WTC11 (cell line): ENCODE results near the gene MEAF6. TPM values are rescaled to one million over a fixed set of nuclear protein-coding genes. Genes with fewer than 3 reads are reported as not detected.
A peak's percentile ranks its signal among the peaks of the same experiment; 100 is the strongest.

Experiments
- ATAC-seq: fragments of 200-7000 bp; cut with Tn5 transposase; 2 replicates; pipeline ENCODE4 v1.10.0; 2021; ENCODE audit warnings: mild to moderate bottlenecking, moderate library complexity
- CTCF ChIA-PET: fragments of 300-600 bp; sonication (Branson Sonifier 250); formaldehyde crosslinking; loops from one replicate; lab custom pipeline; 2021; ENCODE audit warnings: antibody characterized with exemption; lab: Charles Lee
- POLR2A ChIA-PET: fragments of 350-600 bp; sonication (Branson Sonifier 250); formaldehyde crosslinking; loops from one replicate; lab custom pipeline; 2021; ENCODE audit warnings: antibody characterized with exemption; lab: Charles Lee
- DNase-seq: peaks from one replicate; pipeline ENCODE4 v3.0.0; 2021; ENCODE audit warnings: low spot score
- H3K27ac Mint-ChIP-seq: 2 replicates; pipeline ENCODE4 v1.8.0; 2021; ENCODE audit warnings: mixed read lengths
- H3K27me3 Mint-ChIP-seq: 2 replicates; pipeline ENCODE4 v1.8.0; 2021; ENCODE audit warnings: low read depth, mild to moderate bottlenecking, moderate library complexity, mixed read lengths
- H3K36me3 Mint-ChIP-seq: 2 replicates; pipeline ENCODE4 v1.8.0; 2021; ENCODE audit warnings: mixed read lengths
- H3K4me1 Mint-ChIP-seq: 2 replicates; pipeline ENCODE4 v1.8.0; 2022; ENCODE audit warnings: mixed read lengths
- H3K4me3 Mint-ChIP-seq: 2 replicates; pipeline ENCODE4 v1.8.0; 2021; ENCODE audit warnings: mild to moderate bottlenecking, moderate library complexity, mixed read lengths
- H3K9me3 Mint-ChIP-seq: 2 replicates; pipeline ENCODE4 v1.8.0; 2021; ENCODE audit warnings: mixed read lengths
- EMX1 ChIP-seq: fragments of 250-450 bp; sonication (Bioruptor Pico); IDR thresholded peaks from 2 replicates; pipeline ENCODE4 v1.8.0; 2021; ENCODE audit warnings: mild to moderate bottlenecking
- FOXP4 ChIP-seq: sonication (generic); formaldehyde crosslinking; IDR thresholded peaks from 2 replicates; pipeline ENCODE4 v1.8.0; 2022; ENCODE audit warnings: mild to moderate bottlenecking, missing genetic modification reagents
- HMGA2 ChIP-seq: fragments of 250-450 bp; sonication (Bioruptor Pico); IDR thresholded peaks from 2 replicates; pipeline ENCODE4 v1.4.0; 2021; ENCODE audit warnings: mild to moderate bottlenecking, moderate library complexity
- JUN ChIP-seq: sonication (generic); formaldehyde crosslinking; IDR thresholded peaks from 2 replicates; pipeline ENCODE4 v1.8.0; 2023; ENCODE audit warnings: mild to moderate bottlenecking, missing genetic modification reagents
- NFATC4 ChIP-seq: fragments of 250-450 bp; sonication (Bioruptor Pico); IDR thresholded peaks from 2 replicates; pipeline ENCODE4 v1.9.0; 2021; ENCODE audit warnings: mild to moderate bottlenecking
- NFYB ChIP-seq: sonication (generic); formaldehyde crosslinking; conservative IDR thresholded peaks from 2 replicates; pipeline ENCODE4 v1.8.0; 2022; ENCODE audit warnings: low read depth, missing genetic modification reagents
- PRRX2 ChIP-seq: fragments of 250-450 bp; sonication (Bioruptor Pico); IDR thresholded peaks from 2 replicates; pipeline ENCODE4 v1.8.0; 2021; ENCODE audit warnings: mild to moderate bottlenecking
- SP1 ChIP-seq: sonication (generic); formaldehyde crosslinking; conservative IDR thresholded peaks from 2 replicates; pipeline ENCODE4 v1.8.1; 2022; ENCODE audit warnings: missing genetic modification reagents
- ZNF138 ChIP-seq: sonication (generic); formaldehyde crosslinking; conservative IDR thresholded peaks from 2 replicates; pipeline ENCODE4 v1.8.1; 2022; ENCODE audit warnings: mild to moderate bottlenecking, moderate library complexity, missing genetic modification reagents
- ZNF232 ChIP-seq: sonication (generic); formaldehyde crosslinking; IDR thresholded peaks from 2 replicates; pipeline ENCODE4 v1.8.0; 2022; ENCODE audit warnings: mild to moderate bottlenecking, missing genetic modification reagents
- ZNF263 ChIP-seq: sonication (generic); formaldehyde crosslinking; IDR thresholded peaks from 2 replicates; pipeline ENCODE4 v1.8.1; 2022; ENCODE audit warnings: low read depth, mild to moderate bottlenecking, moderate library complexity, missing genetic modification reagents
- ZNF396 ChIP-seq: fragments of 250-450 bp; sonication (Bioruptor Pico); IDR thresholded peaks from 2 replicates; pipeline ENCODE4 v1.8.0; 2021; ENCODE audit warnings: mild to moderate bottlenecking, moderate library complexity, borderline replicate concordance
- ZNF423 ChIP-seq: fragments of 250-450 bp; sonication (Bioruptor Pico); IDR thresholded peaks from 2 replicates; pipeline ENCODE4 v2.1.2; 2022; ENCODE audit warnings: mild to moderate bottlenecking, moderate library complexity
- total RNA-seq: library from RNA; stranded (reverse); gene quantifications from 3 replicates; pipeline ENCODE4 v1.2.3, GENCODE V29; 2021
- TF ChIP-seq, protein P1 (sequence below): sonication (generic); formaldehyde crosslinking; IDR thresholded peaks from 2 replicates; pipeline ENCODE4 v1.8.1; 2022; ENCODE audit warnings: mild to moderate bottlenecking, moderate library complexity, missing genetic modification reagents
- TF ChIP-seq, protein P2 (sequence below): sonication (generic); formaldehyde crosslinking; IDR thresholded peaks from 2 replicates; pipeline ENCODE4 v1.8.1; 2022; ENCODE audit warnings: mild to moderate bottlenecking, missing genetic modification reagents, moderate library complexity, borderline replicate concordance
- TF ChIP-seq, protein P3 (sequence below): fragments of 250-450 bp; sonication (Bioruptor Pico); IDR thresholded peaks from 2 replicates; pipeline ENCODE4 v1.8.0; 2021; ENCODE audit warnings: mild to moderate bottlenecking
- TF ChIP-seq, protein P4 (sequence below): sonication (generic); formaldehyde crosslinking; IDR thresholded peaks from 2 replicates; pipeline ENCODE4 v1.8.0; 2023; ENCODE audit warnings: mild to moderate bottlenecking, missing genetic modification reagents
- TF ChIP-seq, protein P5 (sequence below): sonication (generic); formaldehyde crosslinking; conservative IDR thresholded peaks from 2 replicates; pipeline ENCODE4 v1.8.1; 2022; ENCODE audit warnings: mild to moderate bottlenecking, missing genetic modification reagents

The MEAF6 gene
- total RNA-seq, 1 experiment from 2014 or later = 37.4 TPM

GRCh38 chr1:37476087-37476452, 38.5 kb downstream of the MEAF6 start (continued):
- TF ChIP-seq SP1 (CRISPR knock-in tag) (no peak), ZNF138 (CRISPR knock-in tag) (no peak)
- TF ChIP-seq, protein P1, sequence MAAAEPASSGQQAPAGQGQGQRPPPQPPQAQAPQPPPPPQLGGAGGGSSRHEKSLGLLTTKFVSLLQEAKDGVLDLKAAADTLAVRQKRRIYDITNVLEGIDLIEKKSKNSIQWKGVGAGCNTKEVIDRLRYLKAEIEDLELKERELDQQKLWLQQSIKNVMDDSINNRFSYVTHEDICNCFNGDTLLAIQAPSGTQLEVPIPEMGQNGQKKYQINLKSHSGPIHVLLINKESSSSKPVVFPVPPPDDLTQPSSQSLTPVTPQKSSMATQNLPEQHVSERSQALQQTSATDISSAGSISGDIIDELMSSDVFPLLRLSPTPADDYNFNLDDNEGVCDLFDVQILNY (CRISPR knock-in tag) = no peak
- TF ChIP-seq, protein P2, sequence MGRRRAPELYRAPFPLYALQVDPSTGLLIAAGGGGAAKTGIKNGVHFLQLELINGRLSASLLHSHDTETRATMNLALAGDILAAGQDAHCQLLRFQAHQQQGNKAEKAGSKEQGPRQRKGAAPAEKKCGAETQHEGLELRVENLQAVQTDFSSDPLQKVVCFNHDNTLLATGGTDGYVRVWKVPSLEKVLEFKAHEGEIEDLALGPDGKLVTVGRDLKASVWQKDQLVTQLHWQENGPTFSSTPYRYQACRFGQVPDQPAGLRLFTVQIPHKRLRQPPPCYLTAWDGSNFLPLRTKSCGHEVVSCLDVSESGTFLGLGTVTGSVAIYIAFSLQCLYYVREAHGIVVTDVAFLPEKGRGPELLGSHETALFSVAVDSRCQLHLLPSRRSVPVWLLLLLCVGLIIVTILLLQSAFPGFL = no peak
- TF ChIP-seq, all 79 proteins: peak for 0

DNA sequence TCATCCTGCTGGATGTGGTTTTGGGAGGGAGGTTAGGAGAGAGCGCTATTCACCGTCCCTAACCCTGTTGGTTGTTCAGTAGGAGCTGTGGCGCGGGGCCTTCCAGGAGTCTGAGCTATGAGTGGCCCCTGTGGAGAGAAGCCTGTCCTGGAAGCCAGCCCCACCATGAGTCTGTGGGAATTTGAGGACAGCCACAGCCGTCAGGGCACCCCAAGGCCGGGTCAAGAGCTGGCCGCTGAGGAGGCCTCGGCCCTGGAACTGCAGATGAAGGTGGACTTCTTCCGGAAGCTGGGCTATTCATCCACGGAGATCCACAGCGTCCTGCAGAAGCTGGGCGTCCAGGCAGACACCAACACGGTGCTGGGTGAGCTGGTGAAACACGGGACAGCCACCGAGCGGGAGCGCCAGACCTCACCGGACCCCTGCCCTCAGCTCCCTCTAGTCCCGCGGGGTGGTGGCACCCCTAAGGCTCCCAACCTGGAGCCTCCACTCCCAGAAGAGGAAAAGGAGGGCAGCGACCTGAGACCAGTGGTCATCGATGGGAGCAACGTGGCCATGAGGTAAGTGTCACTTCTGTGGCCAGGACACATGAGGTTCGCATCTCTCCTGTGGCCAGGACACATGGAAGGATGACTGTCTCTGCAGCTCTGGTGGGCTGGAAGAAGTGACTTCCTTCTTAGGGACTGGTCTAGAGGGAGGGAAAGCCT, 39.0 kb downstream of the MEAF6 start:
- Mint-ChIP-seq H3K4me1 (peaks cover 57% of the 10 kb centered on the region), H3K9me3 (no peaks in the 10 kb centered on the region), H3K36me3 (peaks cover 5% of the 10 kb centered on the region), H3K27ac (peak overlapping the region; percentile 27; the same call in 1 of the 2 replicates), H3K27me3 (peaks cover 23% of the 10 kb centered on the region), H3K4me3 (peak overlapping the region; percentile 73)
- CTCF ChIA-PET = interaction anchor here (0.6 to 6.4 kb wide), 6 partner anchors 11 to 1526 kb away, joined by 3 to 109 read pairs (median 10); partner anchors contain the start of gene MEAF6
- POLR2A ChIA-PET = interaction anchor here (0.5 to 2.7 kb wide), 4 partner anchors 10 to 1564 kb away, joined by 3 to 13 read pairs (median 4); partner anchors contain the start of gene MEAF6
- ATAC-seq = no peak
- TF ChIP-seq, protein P3, sequence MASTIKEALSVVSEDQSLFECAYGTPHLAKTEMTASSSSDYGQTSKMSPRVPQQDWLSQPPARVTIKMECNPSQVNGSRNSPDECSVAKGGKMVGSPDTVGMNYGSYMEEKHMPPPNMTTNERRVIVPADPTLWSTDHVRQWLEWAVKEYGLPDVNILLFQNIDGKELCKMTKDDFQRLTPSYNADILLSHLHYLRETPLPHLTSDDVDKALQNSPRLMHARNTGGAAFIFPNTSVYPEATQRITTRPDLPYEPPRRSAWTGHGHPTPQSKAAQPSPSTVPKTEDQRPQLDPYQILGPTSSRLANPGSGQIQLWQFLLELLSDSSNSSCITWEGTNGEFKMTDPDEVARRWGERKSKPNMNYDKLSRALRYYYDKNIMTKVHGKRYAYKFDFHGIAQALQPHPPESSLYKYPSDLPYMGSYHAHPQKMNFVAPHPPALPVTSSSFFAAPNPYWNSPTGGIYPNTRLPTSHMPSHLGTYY (CRISPR knock-in tag) = no peak
- TF ChIP-seq, protein P4, sequence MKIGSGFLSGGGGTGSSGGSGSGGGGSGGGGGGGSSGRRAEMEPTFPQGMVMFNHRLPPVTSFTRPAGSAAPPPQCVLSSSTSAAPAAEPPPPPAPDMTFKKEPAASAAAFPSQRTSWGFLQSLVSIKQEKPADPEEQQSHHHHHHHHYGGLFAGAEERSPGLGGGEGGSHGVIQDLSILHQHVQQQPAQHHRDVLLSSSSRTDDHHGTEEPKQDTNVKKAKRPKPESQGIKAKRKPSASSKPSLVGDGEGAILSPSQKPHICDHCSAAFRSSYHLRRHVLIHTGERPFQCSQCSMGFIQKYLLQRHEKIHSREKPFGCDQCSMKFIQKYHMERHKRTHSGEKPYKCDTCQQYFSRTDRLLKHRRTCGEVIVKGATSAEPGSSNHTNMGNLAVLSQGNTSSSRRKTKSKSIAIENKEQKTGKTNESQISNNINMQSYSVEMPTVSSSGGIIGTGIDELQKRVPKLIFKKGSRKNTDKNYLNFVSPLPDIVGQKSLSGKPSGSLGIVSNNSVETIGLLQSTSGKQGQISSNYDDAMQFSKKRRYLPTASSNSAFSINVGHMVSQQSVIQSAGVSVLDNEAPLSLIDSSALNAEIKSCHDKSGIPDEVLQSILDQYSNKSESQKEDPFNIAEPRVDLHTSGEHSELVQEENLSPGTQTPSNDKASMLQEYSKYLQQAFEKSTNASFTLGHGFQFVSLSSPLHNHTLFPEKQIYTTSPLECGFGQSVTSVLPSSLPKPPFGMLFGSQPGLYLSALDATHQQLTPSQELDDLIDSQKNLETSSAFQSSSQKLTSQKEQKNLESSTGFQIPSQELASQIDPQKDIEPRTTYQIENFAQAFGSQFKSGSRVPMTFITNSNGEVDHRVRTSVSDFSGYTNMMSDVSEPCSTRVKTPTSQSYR (CRISPR knock-in tag) = no peak
- TF ChIP-seq ZNF138 (CRISPR knock-in tag) = no peak
- no peak for DNase-seq

DNA sequence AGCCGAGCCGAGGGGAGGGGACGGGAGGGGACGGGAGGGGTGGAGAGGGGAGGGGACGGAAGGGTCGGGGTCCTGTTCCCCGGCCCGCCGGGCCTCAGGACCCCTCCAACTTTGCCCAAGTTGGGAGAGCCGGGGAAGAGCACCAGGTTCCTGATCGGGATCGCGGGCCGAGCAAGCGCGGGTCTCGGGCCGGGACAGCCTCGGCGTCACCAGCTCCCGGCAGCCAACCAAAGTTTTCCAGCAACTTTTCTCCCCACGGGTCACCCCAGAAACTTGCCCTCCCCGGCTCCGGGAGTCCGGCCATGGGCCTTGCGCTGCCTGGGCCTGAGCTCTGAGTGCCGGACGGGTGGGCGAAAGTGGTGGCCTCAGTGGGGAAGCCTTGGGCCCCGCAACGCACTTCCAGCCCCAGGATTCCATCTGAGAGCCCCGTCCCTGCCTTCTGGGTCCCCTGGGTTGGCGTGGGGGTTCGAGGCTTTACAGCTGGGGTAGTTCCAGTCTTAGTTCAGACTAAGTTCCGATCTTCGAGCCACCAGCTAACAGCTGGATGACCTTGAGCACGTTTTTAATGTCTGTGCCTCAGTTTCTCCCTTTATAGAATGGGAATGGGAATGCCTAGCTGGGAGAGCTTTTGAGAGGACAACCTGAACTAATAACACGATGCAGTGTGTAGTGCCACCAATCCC, 39.7 kb downstream of the MEAF6 start:
- Mint-ChIP-seq H3K4me1 (peaks cover 57% of the 10 kb centered on the region), H3K27ac (peak overlapping the region; percentile 27; the same call in 1 of the 2 replicates), H3K4me3 (peak overlapping the region; percentile 73), H3K9me3 (no peaks in the 10 kb centered on the region), H3K36me3 (peaks cover 5% of the 10 kb centered on the region), H3K27me3 (peaks cover 23% of the 10 kb centered on the region)
- DNase-seq (no peak), ATAC-seq (peak; percentile 5)
- no peak for TF ChIP-seq EMX1 (CRISPR knock-in tag)
- TF ChIP-seq ZNF263 (CRISPR knock-in tag) = no peak
- no peak for TF ChIP-seq NFATC4
- TF ChIP-seq, protein P3 (CRISPR knock-in tag) = no peak
- no peak for TF ChIP-seq ZNF232
- TF ChIP-seq SP1 (CRISPR knock-in tag) = no peak
- TF ChIP-seq JUN (CRISPR knock-in tag) = no peak
- TF ChIP-seq NFYB (CRISPR knock-in tag) = no peak
- TF ChIP-seq ZNF423 = no peak
- TF ChIP-seq HMGA2 (CRISPR knock-in tag) = no peak
- no peak for TF ChIP-seq PRRX2
- no peak; the same call in 1 of the 2 replicates for TF ChIP-seq FOXP4
- TF ChIP-seq, protein P5, sequence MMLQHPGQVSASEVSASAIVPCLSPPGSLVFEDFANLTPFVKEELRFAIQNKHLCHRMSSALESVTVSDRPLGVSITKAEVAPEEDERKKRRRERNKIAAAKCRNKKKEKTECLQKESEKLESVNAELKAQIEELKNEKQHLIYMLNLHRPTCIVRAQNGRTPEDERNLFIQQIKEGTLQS (CRISPR knock-in tag) = no peak
- no peak for TF ChIP-seq ZNF396 (CRISPR knock-in tag)
- POLR2A ChIA-PET = interaction anchor here (0.5 to 2.7 kb wide), 6 partner anchors 10 to 1563 kb away, joined by 3 to 13 read pairs (median 4); partner anchors contain the start of gene MEAF6
- CTCF ChIA-PET = interaction anchor here (0.6 to 6.4 kb wide), 11 partner anchors 9 to 1527 kb away, joined by 3 to 109 read pairs (median 4); partner anchors contain the start of genes CDCA8 and MEAF6
